SIG-M5 treated with dmso at 0.1 percent for 504 hours (cell line): ENCODE results near the gene CELF5.
"Not testable (repeated sequence)": the region's sequence is repeated elsewhere in the genome, so short reads cannot be mapped to it uniquely, and the experiment has no call there.

ENCODE experiments used
- DNase-seq: peaks from one replicate; lab custom pipeline; 2025; ENCODE audit not compliant: unreplicated experiment; lab: John Stamatoyannopoulos, UW

CELF5 gene

DNA sequence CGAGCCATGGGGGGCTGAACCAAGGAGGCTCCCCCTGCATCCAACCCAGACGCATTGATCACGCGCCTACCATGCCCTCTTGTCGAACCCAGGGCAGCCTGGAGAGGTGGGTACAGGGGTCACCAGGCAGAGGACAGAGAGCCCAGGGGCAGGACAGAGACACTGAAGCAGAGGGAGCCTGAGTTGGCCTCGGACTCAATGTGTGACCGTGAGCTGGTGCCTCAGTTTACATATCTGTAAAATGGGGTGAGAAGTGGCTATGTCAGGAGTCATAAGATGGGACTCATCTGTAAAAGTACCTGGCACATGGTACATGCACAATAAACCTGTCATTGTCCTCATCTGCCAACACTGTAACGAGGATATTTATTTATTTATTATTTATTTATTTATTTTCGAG lies 117.8 kb downstream of the CELF5 start:
- no peak for DNase-seq

- DNase-seq = not testable (repeated sequence)
Measured at GRCh38 chr19:3342962-3343361, 118.5 kb downstream of the CELF5 start.

DNA sequence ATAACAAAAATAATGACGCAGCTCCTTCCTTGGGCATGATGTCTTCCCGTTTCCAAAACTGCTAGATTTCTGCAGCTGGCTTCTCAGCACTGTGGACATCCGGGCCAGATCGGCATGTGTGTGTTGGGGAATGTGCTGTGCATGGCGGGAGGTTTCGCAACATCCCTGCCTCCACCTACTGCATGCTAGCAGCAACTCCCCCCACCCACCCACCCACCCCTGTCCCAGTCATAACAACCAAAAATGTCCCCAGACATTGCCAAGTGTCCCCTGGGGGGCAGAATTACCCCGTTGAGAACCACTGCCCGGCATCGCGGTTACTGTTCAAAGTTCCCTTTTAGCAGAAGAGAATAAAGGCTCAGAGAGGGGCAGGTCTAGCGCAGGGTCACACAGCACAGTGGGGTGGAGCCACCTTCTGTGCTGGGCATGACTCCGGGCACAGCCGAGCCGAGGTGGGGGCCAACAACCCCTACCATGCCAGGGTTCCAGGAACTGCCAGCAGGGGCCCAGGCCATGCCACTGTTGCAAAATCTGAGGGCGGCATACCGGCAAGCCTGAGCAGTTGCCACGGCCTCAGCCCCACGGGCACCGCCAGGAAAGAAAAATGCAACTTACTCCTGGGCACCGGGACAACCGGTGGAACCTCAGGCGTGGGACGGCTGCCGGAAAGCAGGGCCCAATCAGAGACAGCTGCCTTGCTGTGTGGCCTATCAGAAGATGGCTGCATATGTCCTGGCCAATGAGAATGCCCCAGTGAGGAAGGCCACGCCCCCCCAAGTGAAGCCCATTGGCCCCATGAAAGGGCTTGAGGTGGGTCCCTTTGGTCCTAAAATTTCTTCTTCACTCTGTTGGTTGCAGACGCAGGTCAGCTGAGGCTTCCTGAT lies 119.4 kb downstream of the CELF5 start:
- DNase-seq = peak; percentile 68

GRCh38 chr19:3344608-3345598 lies 120.4 kb downstream of the CELF5 start:
- DNase-seq = no peak

- DNase-seq = no peak
Measured at GRCh38 chr19:3345850-3346460, 121.5 kb downstream of the CELF5 start.
